BLaER1 treated with 17β-estradiol and CSF1 and Interleukin-3, amounts not matched to agents 10 nM and 100 nM (cell line): ENCODE data around the gene INPP5J.

Experiments
- H3K27ac ChIP-seq, 11 experiments: shearing (Covaris generic); formaldehyde crosslinking; 2 replicates each; pipeline ENCODE4 v1.8.1; 2022
- H3K27me3 ChIP-seq, 11 experiments: shearing (Covaris generic); formaldehyde crosslinking; 2 replicates each; pipeline ENCODE4 v1.8.1; 2022
- H3K36me3 ChIP-seq, 11 experiments: shearing (Covaris generic); formaldehyde crosslinking; 2 replicates each; pipeline ENCODE4 v1.8.1; 2022
- H3K4me1 ChIP-seq, 10 experiments: shearing (Covaris generic); formaldehyde crosslinking; 2 replicates each; pipeline ENCODE4 v1.8.1; 2022
- H3K4me2 ChIP-seq, 11 experiments: shearing (Covaris generic); formaldehyde crosslinking; 2 replicates each; pipeline ENCODE4 v1.8.1; 2022
- H3K4me3 ChIP-seq, 10 experiments: shearing (Covaris generic); formaldehyde crosslinking; 2 replicates each; pipeline ENCODE4 v1.8.1; 2022
- H3K9ac ChIP-seq, 11 experiments: shearing (Covaris generic); formaldehyde crosslinking; 2 replicates each; pipeline ENCODE4 v1.8.1; 2022
- H3K9me3 ChIP-seq, 11 experiments: shearing (Covaris generic); formaldehyde crosslinking; replicated peaks in 1 of 11; 2 replicates each; pipeline ENCODE4 v1.8.1; 2022
- H4K20me1 ChIP-seq, 11 experiments: shearing (Covaris generic); formaldehyde crosslinking; 2 replicates each; pipeline ENCODE4 v1.8.1; 2022
- Cebpa-rat ChIP-seq, 11 experiments: shearing (Covaris generic); IDR thresholded peaks; 2 replicates each; pipeline ENCODE4 v1.8.1; 2022

INPP5J gene

GRCh38 chr22:31136155-31136554, 13.4 kb downstream of the INPP5J start:
- Histone ChIP-seq H3K9ac (no peak overlapping the region), H3K4me2 (no peak overlapping the region), H3K4me1 (no peaks in the 10 kb centered on the region), H3K36me3 (no peaks in the 10 kb centered on the region), H3K4me3 (no peak overlapping the region), H3K9me3 (no peaks in the 10 kb centered on the region), H3K27me3 (no peaks in the 10 kb centered on the region), H3K27ac (no peak overlapping the region), H4K20me1 (no peaks in the 10 kb centered on the region; a peak in 1 of 22 replicates)
- no peak for TF ChIP-seq Cebpa-rat (IDR thresholded peaks at IDR 0.05)

DNA sequence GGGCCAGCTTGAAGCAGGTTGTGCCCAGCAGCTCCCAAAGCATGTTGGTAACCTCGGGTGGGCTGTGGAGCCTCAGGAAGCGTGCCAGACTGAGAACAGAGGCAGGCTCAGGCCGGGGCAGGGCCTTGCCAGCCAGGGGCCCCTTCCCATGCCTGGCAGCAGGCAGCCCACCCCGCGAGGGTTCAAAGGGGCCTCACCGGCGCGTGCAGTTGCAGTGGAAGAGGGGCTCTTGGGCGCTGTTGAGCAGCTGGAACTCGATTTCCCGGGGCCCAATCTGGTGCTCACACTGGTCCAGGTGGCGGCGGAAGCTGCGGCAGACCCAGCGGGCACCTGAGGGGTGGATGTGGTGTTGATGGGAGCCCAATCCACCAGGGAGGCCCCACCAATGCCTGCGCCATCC, 13.9 kb downstream of the INPP5J start:
- Histone ChIP-seq H3K4me3 (no peak overlapping the region), H3K4me2 (no peak overlapping the region), H3K9ac (no peak overlapping the region), H3K4me1 (no peaks in the 10 kb centered on the region), H3K27me3 (no peaks in the 10 kb centered on the region), H3K36me3 (no peaks in the 10 kb centered on the region), H3K27ac (no peak overlapping the region), H3K9me3 (no peaks in the 10 kb centered on the region), H4K20me1 (no peaks in the 10 kb centered on the region; a peak in 2 of 22 replicates)
- no peak for TF ChIP-seq Cebpa-rat (IDR thresholded peaks at IDR 0.05)

DNA sequence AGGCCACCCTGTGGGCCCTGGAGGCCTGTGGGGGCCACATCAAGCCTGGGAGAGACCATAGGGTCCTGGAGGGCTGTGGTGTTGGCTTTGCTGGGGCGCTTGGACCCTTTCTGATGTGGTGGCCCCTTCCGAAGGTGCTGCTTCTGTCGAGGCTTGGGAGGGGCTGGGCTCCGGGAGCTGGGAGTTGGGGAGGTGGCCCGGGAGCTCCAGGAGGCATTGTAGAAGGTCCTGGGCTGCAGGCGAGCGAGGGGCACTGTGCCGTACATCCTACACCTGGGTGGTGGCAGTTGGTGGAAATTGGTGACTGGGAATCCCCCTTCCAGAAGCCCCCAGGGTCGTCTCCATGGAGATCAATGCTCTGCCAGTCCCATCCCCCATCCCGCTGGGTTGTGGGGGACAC, 15.0 kb downstream of the INPP5J start:
- H3K27ac ChIP-seq, result no peak overlapping the region
- H3K4me2 ChIP-seq, result no peak overlapping the region
- no peaks in the 10 kb centered on the region; a peak in 2 of 22 replicates for H4K20me1 ChIP-seq
- H3K4me3 ChIP-seq, result no peak overlapping the region
- H3K4me1 ChIP-seq, result no peaks in the 10 kb centered on the region
- no peak for TF ChIP-seq Cebpa-rat (IDR thresholded peaks at IDR 0.05)
- H3K27me3 ChIP-seq, result no peaks in the 10 kb centered on the region
- H3K36me3 ChIP-seq, result no peaks in the 10 kb centered on the region
- H3K9ac ChIP-seq, result no peak overlapping the region
- H3K9me3 ChIP-seq, result no peaks in the 10 kb centered on the region

- Histone ChIP-seq H3K27me3 (no peaks in the 10 kb centered on the region), H3K4me3 (no peak overlapping the region), H3K4me2 (no peak overlapping the region), H3K9me3 (no peaks in the 10 kb centered on the region), H3K9ac (no peak overlapping the region), H3K4me1 (no peaks in the 10 kb centered on the region), H3K27ac (no peak overlapping the region), H4K20me1 (no peaks in the 10 kb centered on the region; a peak in 2 of 22 replicates), H3K36me3 (no peaks in the 10 kb centered on the region)
- no peak for TF ChIP-seq Cebpa-rat (IDR thresholded peaks at IDR 0.05)
Measured at GRCh38 chr22:31138126-31138525, 15.4 kb downstream of the INPP5J start.

GRCh38 chr22:31139066-31139465, 16.3 kb downstream of the INPP5J start:
- Histone ChIP-seq H3K4me3 (no peak overlapping the region), H3K36me3 (no peaks in the 10 kb centered on the region), H3K27me3 (no peaks in the 10 kb centered on the region), H3K9me3 (no peaks in the 10 kb centered on the region), H3K4me1 (no peaks in the 10 kb centered on the region), H3K4me2 (no peak overlapping the region), H3K27ac (no peak overlapping the region), H3K9ac (no peak overlapping the region), H4K20me1 (no peaks in the 10 kb centered on the region; a peak in 2 of 22 replicates)
- no peak for TF ChIP-seq Cebpa-rat (IDR thresholded peaks at IDR 0.05)

DNA sequence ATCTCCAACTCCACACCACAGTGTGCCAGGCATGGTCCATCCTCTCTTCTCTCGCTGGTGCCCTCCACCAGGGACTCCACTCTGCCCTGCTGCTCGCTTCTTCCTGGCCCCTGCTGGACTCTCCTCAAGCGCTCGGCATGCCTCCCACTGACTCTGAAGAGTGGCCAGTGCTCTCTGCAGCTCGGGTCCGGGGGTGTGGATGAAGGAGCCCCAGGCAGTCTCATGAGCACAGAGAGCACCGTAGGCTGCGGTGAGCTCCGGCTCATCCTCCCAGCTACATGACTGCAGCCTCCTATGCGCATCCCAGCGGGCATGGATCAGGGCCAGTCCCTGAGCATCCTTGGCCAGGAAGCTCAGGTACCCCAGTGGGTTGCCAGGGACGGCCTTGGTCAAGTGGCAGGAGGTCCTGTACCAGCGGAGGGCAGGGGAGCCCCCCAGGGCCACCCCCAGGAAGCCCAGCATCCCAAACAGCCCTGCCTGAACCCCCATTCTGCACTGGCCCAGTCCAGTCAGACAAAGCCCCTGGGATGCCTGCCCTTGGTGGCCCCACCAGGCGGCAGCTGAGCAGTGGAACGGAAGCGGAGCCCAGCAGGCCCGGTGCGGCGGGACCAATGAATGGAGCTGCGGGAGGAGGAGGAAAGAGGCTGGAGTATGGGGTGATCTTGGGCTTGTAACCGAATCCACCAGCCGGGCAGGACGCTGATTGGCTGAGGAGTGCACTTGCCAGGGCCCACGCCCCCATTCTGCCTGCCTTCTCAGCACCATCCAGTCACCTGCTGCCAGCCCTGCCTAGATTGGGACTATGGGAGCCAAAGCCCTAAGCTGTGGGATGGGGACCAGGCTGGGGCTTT, 17.3 kb downstream of the INPP5J start, which contains the start of gene PLA2G3:
Gene PLA2G3 (minus strand): TSS at position 643 of the 851 bp plus-strand sequence. CDS start 154 bp downstream, at position 489.
- no peak within 1 kb of the TSS for H3K4me3 ChIP-seq
- H3K4me2 ChIP-seq, result no peak within 1 kb of the TSS
- H3K4me1 ChIP-seq, result no peaks in the 10 kb centered on the region

GRCh38 chr22:31140746-31141145, 18.0 kb downstream of the INPP5J start:
- H3K27ac ChIP-seq, result no peak overlapping the region
- H3K4me1 ChIP-seq, result no peaks in the 10 kb centered on the region
- H3K9ac ChIP-seq, result no peak overlapping the region
- H3K4me3 ChIP-seq, result no peak overlapping the region
- no peak overlapping the region for H3K4me2 ChIP-seq
- no peaks in the 10 kb centered on the region for H3K36me3 ChIP-seq
- H4K20me1 ChIP-seq, result no peaks in the 10 kb centered on the region; a peak in 2 of 22 replicates
- H3K9me3 ChIP-seq, result peaks cover 0 to 14% (median 6%) of the 10 kb centered on the region in 11 experiments; a peak in 9 of 22 replicates
- no peak for TF ChIP-seq Cebpa-rat (IDR thresholded peaks at IDR 0.05)
- H3K27me3 ChIP-seq, result no peaks in the 10 kb centered on the region

More for the DNA sequence above, 17.3 kb downstream of the INPP5J start, which contains the start of gene PLA2G3:
- no peak within 1 kb of the TSS for H3K9ac ChIP-seq
- H3K27ac ChIP-seq, result no peak within 1 kb of the TSS
- no peaks in the 10 kb centered on the region for H3K27me3 ChIP-seq
- no peaks in the 10 kb centered on the region for H3K36me3 ChIP-seq
- no peaks in the 10 kb centered on the region; a peak in 2 of 22 replicates for H4K20me1 ChIP-seq
- H3K9me3 ChIP-seq, result peaks cover 0 to 8% (median 4%) of the 10 kb centered on the region in 11 experiments; a peak in 7 of 22 replicates
- no peak for TF ChIP-seq Cebpa-rat (IDR thresholded peaks at IDR 0.05)

GRCh38 chr22:31141551-31141950, 18.8 kb downstream of the INPP5J start:
- Histone ChIP-seq H3K4me2 (no peak overlapping the region), H3K27me3 (no peaks in the 10 kb centered on the region), H3K36me3 (no peaks in the 10 kb centered on the region), H3K27ac (no peak overlapping the region), H4K20me1 (no peaks in the 10 kb centered on the region; a peak in 2 of 22 replicates), H3K9ac (no peak overlapping the region), H3K9me3 (peaks cover 2 to 18% (median 9%) of the 10 kb centered on the region in 11 experiments; a peak in 20 of 22 replicates), H3K4me3 (no peak overlapping the region), H3K4me1 (no peaks in the 10 kb centered on the region)
- TF ChIP-seq Cebpa-rat (IDR thresholded peaks at IDR 0.05), result no peak

DNA sequence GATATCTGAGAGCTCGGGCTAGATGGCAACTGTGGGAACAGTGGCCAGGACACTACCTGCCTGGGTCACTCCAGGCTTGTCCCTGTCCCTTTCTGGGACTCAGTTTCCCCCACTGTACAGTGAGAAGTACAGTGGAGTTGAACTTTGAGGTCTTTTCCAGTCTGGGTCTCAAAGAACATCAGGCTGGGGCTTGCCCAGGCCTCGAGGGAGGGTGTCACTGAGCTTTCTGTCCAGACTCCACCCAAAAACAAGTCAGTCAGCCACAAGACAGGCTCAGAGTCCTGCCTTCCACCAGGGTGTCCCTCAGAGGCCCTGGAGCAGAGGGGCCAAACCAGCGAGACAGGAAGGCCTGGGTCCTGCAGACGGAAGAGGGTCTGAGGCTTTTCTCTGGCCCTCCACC, 19.5 kb downstream of the INPP5J start:
- Histone ChIP-seq H3K27ac (no peak overlapping the region), H3K9me3 (peaks cover 10 to 26% (median 16%) of the 10 kb centered on the region in 11 experiments), H4K20me1 (no peaks in the 10 kb centered on the region; a peak in 2 of 22 replicates), H3K9ac (no peak overlapping the region), H3K4me3 (no peak overlapping the region), H3K4me2 (no peak overlapping the region), H3K4me1 (no peaks in the 10 kb centered on the region), H3K27me3 (no peaks in the 10 kb centered on the region), H3K36me3 (no peaks in the 10 kb centered on the region)
- no peak for TF ChIP-seq Cebpa-rat (IDR thresholded peaks at IDR 0.05)

GRCh38 chr22:31143038-31143437, 20.3 kb downstream of the INPP5J start:
- Histone ChIP-seq H3K4me2 (no peak overlapping the region), H3K36me3 (no peaks in the 10 kb centered on the region), H4K20me1 (no peaks in the 10 kb centered on the region; a peak in 1 of 22 replicates), H3K4me3 (no peak overlapping the region), H3K27me3 (no peaks in the 10 kb centered on the region), H3K9me3 (peaks cover 13 to 31% (median 23%) of the 10 kb centered on the region in 11 experiments), H3K4me1 (no peaks in the 10 kb centered on the region), H3K27ac (no peak overlapping the region), H3K9ac (no peak overlapping the region)
- no peak for TF ChIP-seq Cebpa-rat (IDR thresholded peaks at IDR 0.05)
